NCI-H2196 (cell line): ENCODE results near the gene HIVEP2.

ENCODE experiments used
- DNase-seq: peaks from one replicate; lab custom pipeline; 2025; ENCODE audit not compliant: unreplicated experiment; lab: John Stamatoyannopoulos, UW

HIVEP2 gene

GRCh38 chr6:142751452-142751851 is 193.5 kb downstream of the HIVEP2 start:
- DNase-seq: no peak

- no peak for DNase-seq
Measured at GRCh38 chr6:142750998-142751397, 194.0 kb downstream of the HIVEP2 start.

- DNase-seq: no peak
Measured at GRCh38 chr6:142749556-142749955, 195.4 kb downstream of the HIVEP2 start.

GRCh38 chr6:142746524-142746923 is 198.5 kb downstream of the HIVEP2 start:
- DNase-seq: no peak

- no peak for DNase-seq
Measured at GRCh38 chr6:142744836-142745235, 200.1 kb downstream of the HIVEP2 start.

- no peak for DNase-seq
Measured at GRCh38 chr6:142740449-142740848, 204.5 kb downstream of the HIVEP2 start.

GRCh38 chr6:142738731-142739130 is 206.2 kb downstream of the HIVEP2 start:
- DNase-seq: no peak

GRCh38 chr6:142738035-142738396 is 207.0 kb downstream of the HIVEP2 start:
- no peak for DNase-seq

GRCh38 chr6:142737368-142738034 is 207.5 kb downstream of the HIVEP2 start:
- no peak for DNase-seq

- DNase-seq: no peak
Measured at GRCh38 chr6:142735204-142735603, 209.8 kb downstream of the HIVEP2 start.

- DNase-seq: no peak
Measured at GRCh38 chr6:142732790-142733189, 212.2 kb downstream of the HIVEP2 start.

- DNase-seq: no peak
Measured at GRCh38 chr6:142731611-142732010, 213.4 kb downstream of the HIVEP2 start.

GRCh38 chr6:142729618-142730017 is 215.4 kb downstream of the HIVEP2 start:
- DNase-seq: no peak

GRCh38 chr6:142728910-142729481 is 216.0 kb downstream of the HIVEP2 start:
- DNase-seq: no peak

- peak; percentile 47 for DNase-seq
Measured at GRCh38 chr6:142728364-142728763, 216.6 kb downstream of the HIVEP2 start.

GRCh38 chr6:142726616-142727015 is 218.4 kb downstream of the HIVEP2 start:
- no peak for DNase-seq

GRCh38 chr6:142725024-142725770 is 219.8 kb downstream of the HIVEP2 start:
- DNase-seq: no peak

- DNase-seq: no peak
Measured at GRCh38 chr6:142722841-142723240, 222.1 kb downstream of the HIVEP2 start.

- DNase-seq: no peak
Measured at GRCh38 chr6:142722012-142722411, 223.0 kb downstream of the HIVEP2 start.

- DNase-seq: no peak
Measured at GRCh38 chr6:142721215-142721920, 223.6 kb downstream of the HIVEP2 start.

GRCh38 chr6:142718667-142719191 is 226.2 kb downstream of the HIVEP2 start:
- DNase-seq: no peak
